GM12878 (cell line): Measurements from ENCODE around the gene KCNJ3. TPM values are rescaled to one million over a fixed set of nuclear protein-coding genes. Genes with fewer than 3 reads are reported as not detected.

Source experiments
- ATAC-seq: fragments of 200-7000 bp; cut with Tn5 transposase; 3 replicates; pipeline ENCODE4 v1.9.1; 2020; ENCODE audit warnings: mild to moderate bottlenecking, moderate library complexity
- BruUV-seq: library from RNA; stranded (reverse); fragments of 400-500 nt; replicated peaks from 2 replicates; lab custom pipeline; 2021; lab: Mats Ljungman, UMichigan
- CTCF ChIA-PET: fragments of 300-600 bp; sonication (Branson Sonifier 250); formaldehyde crosslinking; extraction: SDS; loops from one replicate; lab custom pipeline; 2021; ENCODE audit warnings: inconsistent platforms; lab: Yijun Ruan, JAX
- POLR2A ChIA-PET: fragments of 350-600 bp; formaldehyde crosslinking; extraction: SDS; loops from one replicate; lab custom pipeline; 2021; ENCODE audit warnings: inconsistent platforms; lab: Charles Lee
- RAD21 ChIA-PET: fragments of 300-600 bp; sonication (Branson Sonifier 250); formaldehyde crosslinking; loops from one replicate; lab custom pipeline; 2023; ENCODE audit warnings: antibody characterized with exemption; ENCODE audit not compliant: unreplicated experiment; lab: Charles Lee
- SMC1A ChIA-PET: fragments of 300-600 bp; sonication (Branson Sonifier 250); formaldehyde crosslinking; loops from one replicate; lab custom pipeline; 2023; ENCODE audit not compliant: unreplicated experiment, uncharacterized antibody; lab: Charles Lee
- DNase-seq: peaks from one replicate; pipeline ENCODE4 v3.0.0-alpha.2; 2011; ENCODE audit warnings: low read depth, low spot score
- FAIRE-seq: peaks from 3 replicates; lab custom pipeline; 2011; peaks lifted over from hg19 to GRCh38; lab: Jason Lieb, UNC
- H2AFZ ChIP-seq: 2 replicates; pipeline ENCODE4 v1.6.0; 2011; ENCODE audit warnings: low read depth, low read length, control low read depth; ENCODE audit not compliant: control insufficient read depth
- H3K27ac ChIP-seq: 2 replicates; pipeline ENCODE4 v1.5.1; 2011; ENCODE audit warnings: control low read depth; ENCODE audit not compliant: control insufficient read depth, insufficient read depth
- H3K27me3 ChIP-seq, 2 experiments: replicated peaks in 1 of 2; 2 replicates each; pipeline versions ENCODE4 v1.6.0 to v1.6.1; 2011; ENCODE audit warnings: low read length in 1 of 2; ENCODE audit not compliant: control insufficient read depth in 2 of 2, insufficient read depth in 2 of 2
- H3K36me3 ChIP-seq, 2 experiments: 2 replicates each; pipeline ENCODE4 v1.5.1; 2011; ENCODE audit warnings: low read length in 1 of 2; ENCODE audit not compliant: control insufficient read depth in 2 of 2, insufficient read depth in 2 of 2
- H3K4me1 ChIP-seq: 2 replicates; pipeline ENCODE4 v1.6.1; 2011; ENCODE audit warnings: mild to moderate bottlenecking, low read length, moderate library complexity, mixed read lengths; ENCODE audit not compliant: control insufficient read depth, insufficient read depth
- H3K4me2 ChIP-seq: 2 replicates; pipeline ENCODE4 v1.6.0; 2011; ENCODE audit warnings: control low read depth; ENCODE audit not compliant: control insufficient read depth, insufficient read depth
- H3K4me3 ChIP-seq: fragments of 200-600 bp; sonication (generic); 2 replicates; pipeline ENCODE4 v1.5.1; 2016
- H3K79me2 ChIP-seq: 2 replicates; pipeline ENCODE4 v1.6.0; 2011; ENCODE audit warnings: low read length; ENCODE audit not compliant: control insufficient read depth, insufficient read depth
- H3K9ac ChIP-seq: 2 replicates; pipeline ENCODE4 v1.8.0; 2011; ENCODE audit warnings: low read length, control low read depth, mixed read lengths; ENCODE audit not compliant: control insufficient read depth, insufficient read depth
- H3K9me3 ChIP-seq: replicated peaks from 3 replicates; pipeline ENCODE4 v1.5.1; 2011; ENCODE audit warnings: mild to moderate bottlenecking, low read length; ENCODE audit not compliant: control insufficient read depth, insufficient read depth
- H4K20me1 ChIP-seq: 2 replicates; pipeline ENCODE4 v1.6.0; 2011; ENCODE audit not compliant: control insufficient read depth, insufficient read depth
- HDAC2 ChIP-seq: fragments of 200-600 bp; sonication (generic); IDR thresholded peaks from 2 replicates; pipeline ENCODE4 v1.6.1; 2017
- POLR2AphosphoS5 ChIP-seq: IDR thresholded peaks from 2 replicates; pipeline ENCODE4 v1.6.1; 2011; ENCODE audit warnings: mild to moderate bottlenecking, low read length, inconsistent platforms
- SMARCA5 ChIP-seq: fragments of 450-650 bp; IDR thresholded peaks from 2 replicates; pipeline ENCODE4 v1.6.1; 2017; ENCODE audit warnings: mild to moderate bottlenecking
- WGBS: methylation state at CpG from one replicate; pipeline ENCODE4 v1.1.6; 2016; ENCODE audit warnings: low lambda C conversion rate; ENCODE audit not compliant: insufficient replicate concordance, insufficient coverage; ENCODE audit errors: missing lambda C conversion rate; 5-methylcytosine and 5-hydroxymethylcytosine counted together
- in situ Hi-C: fragments of 300-500 bp; cut with MboI; formaldehyde crosslinking; loops from 9 replicates; pipeline ENCODE4 v1.14.3; 2018; ENCODE audit warnings: mixed read lengths
- intact Hi-C: fragments of 100-400 bp; cut with micrococcal nuclease; formaldehyde crosslinking; loops from one replicate; pipeline ENCODE4 v1.14.2; 2022; ENCODE audit not compliant: unreplicated experiment
- polyA plus RNA-seq, 11 experiments: library from polyadenylated mRNA; depleted of rRNA in 4 of 11; unstranded in 6 of 11; stranded (reverse) in 5 of 11; fragments of >200 nt; fragmentation: Nextera tagmentation in 4 of 11; fragmentation: Illumina TruSeq in 1 of 11; extraction: Ambion mirVana in 4 of 11; extraction: Trizol in 1 of 11; gene quantifications; 1 replicate in 1 of 11; 2 replicates in 10 of 11; pipeline versions ENCODE4 v1.2.1 to v1.2.3, GENCODE V29; 2011 to 2016; ENCODE audit warnings: inconsistent platforms in 2 of 11, missing spikeins in 2 of 11, low read depth in 1 of 11
- total RNA-seq, 4 experiments: library from RNA; depleted of rRNA in 3 of 4; stranded (reverse); fragments of >200 nt in 3 of 4; fragmentation: Illumina TruSeq in 1 of 4; extraction: Trizol in 1 of 4; gene quantifications; 2 replicates each; pipeline versions ENCODE4 v1.2.1 to v1.2.3, GENCODE V29; 2013 to 2021
- TF ChIP-seq, protein P1 (sequence below): fragments of 450-650 bp; formaldehyde crosslinking; IDR thresholded peaks from 2 replicates; pipeline ENCODE4 v1.4.0; 2022; ENCODE audit warnings: mild to moderate bottlenecking, moderate library complexity
- TF ChIP-seq, protein P2 (sequence below): fragments of 450-650 bp; IDR thresholded peaks from 2 replicates; pipeline ENCODE4 v1.6.1; 2018; ENCODE audit warnings: borderline replicate concordance, mild to moderate bottlenecking; ENCODE audit not compliant: partially characterized antibody

The KCNJ3 gene
- total and polyA plus RNA-seq, 10 of the 15 experiments (the other 5 are each of a cell fraction or from before 2014, with no cell fraction given) = 0.01 to 1.1 (median 0.04) TPM; not detected in 6

DNA sequence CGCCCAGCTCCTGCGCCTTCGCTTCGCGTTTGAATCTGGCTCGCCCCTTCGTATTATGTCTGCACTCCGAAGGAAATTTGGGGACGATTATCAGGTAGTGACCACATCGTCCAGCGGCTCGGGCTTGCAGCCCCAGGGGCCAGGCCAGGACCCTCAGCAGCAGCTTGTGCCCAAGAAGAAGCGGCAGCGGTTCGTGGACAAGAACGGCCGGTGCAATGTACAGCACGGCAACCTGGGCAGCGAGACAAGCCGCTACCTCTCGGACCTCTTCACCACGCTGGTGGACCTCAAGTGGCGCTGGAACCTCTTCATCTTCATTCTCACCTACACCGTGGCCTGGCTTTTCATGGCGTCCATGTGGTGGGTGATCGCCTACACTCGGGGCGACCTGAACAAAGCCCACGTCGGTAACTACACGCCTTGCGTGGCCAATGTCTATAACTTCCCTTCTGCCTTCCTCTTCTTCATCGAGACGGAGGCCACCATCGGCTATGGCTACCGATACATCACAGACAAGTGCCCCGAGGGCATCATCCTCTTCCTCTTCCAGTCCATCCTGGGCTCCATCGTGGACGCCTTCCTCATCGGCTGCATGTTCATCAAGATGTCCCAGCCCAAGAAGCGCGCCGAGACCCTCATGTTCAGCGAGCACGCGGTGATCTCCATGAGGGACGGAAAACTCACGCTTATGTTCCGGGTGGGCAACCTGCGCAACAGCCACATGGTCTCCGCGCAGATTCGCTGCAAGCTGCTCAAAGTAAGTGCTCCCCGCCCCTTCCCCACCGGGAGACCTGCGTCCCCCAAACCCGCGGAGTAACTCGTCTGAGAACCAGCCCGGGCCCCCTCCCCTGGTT is 453 bp downstream of the KCNJ3 start:
- no peak for ATAC-seq
- Histone ChIP-seq H4K20me1 (no peaks in the 10 kb centered on the region), H3K79me2 (no peaks in the 10 kb centered on the region), H2AFZ (no peak overlapping the region), H3K4me3 (no peak overlapping the region), H3K27ac (no peak overlapping the region), H3K9me3 (no peaks in the 10 kb centered on the region), H3K36me3 (no peaks in the 10 kb centered on the region)
- ChIA-PET CTCF (no interaction called here), POLR2A (no interaction called here)
- WGBS = 65% methylated on average over 50 of the region's 60 CpGs
- DNase-seq = no peak
- TF ChIP-seq, protein P1, sequence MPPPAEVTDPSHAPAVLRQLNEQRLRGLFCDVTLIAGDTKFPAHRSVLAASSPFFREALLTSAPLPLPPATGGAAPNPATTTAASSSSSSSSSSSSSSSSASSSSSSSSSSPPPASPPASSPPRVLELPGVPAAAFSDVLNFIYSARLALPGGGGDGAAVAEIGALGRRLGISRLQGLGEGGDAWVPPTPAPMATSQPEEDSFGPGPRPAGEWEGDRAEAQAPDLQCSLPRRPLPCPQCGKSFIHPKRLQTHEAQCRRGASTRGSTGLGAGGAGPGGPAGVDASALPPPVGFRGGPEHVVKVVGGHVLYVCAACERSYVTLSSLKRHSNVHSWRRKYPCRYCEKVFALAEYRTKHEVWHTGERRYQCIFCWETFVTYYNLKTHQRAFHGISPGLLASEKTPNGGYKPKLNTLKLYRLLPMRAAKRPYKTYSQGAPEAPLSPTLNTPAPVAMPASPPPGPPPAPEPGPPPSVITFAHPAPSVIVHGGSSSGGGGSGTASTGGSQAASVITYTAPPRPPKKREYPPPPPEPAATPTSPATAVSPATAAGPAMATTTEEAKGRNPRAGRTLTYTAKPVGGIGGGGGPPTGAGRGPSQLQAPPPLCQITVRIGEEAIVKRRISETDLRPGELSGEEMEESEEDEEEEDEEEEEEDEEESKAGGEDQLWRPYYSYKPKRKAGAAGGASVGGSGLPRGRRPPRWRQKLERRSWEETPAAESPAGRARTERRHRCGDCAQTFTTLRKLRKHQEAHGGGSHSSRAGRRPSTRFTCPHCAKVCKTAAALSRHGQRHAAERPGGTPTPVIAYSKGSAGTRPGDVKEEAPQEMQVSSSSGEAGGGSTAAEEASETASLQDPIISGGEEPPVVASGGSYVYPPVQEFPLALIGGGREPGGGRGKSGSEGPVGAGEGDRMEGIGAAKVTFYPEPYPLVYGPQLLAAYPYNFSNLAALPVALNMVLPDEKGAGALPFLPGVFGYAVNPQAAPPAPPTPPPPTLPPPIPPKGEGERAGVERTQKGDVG = no peak
- TF ChIP-seq, protein P2, sequence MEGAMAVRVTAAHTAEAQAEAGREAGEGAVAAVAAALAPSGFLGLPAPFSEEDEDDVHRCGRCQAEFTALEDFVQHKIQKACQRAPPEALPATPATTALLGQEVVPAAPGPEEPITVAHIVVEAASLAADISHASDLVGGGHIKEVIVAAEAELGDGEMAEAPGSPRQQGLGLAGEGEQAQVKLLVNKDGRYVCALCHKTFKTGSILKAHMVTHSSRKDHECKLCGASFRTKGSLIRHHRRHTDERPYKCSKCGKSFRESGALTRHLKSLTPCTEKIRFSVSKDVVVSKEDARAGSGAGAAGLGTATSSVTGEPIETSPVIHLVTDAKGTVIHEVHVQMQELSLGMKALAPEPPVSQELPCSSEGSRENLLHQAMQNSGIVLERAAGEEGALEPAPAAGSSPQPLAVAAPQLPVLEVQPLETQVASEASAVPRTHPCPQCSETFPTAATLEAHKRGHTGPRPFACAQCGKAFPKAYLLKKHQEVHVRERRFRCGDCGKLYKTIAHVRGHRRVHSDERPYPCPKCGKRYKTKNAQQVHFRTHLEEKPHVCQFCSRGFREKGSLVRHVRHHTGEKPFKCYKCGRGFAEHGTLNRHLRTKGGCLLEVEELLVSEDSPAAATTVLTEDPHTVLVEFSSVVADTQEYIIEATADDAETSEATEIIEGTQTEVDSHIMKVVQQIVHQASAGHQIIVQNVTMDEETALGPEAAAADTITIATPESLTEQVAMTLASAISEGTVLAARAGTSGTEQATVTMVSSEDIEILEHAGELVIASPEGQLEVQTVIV = no peak
- TF ChIP-seq SMARCA5 (no peak), HDAC2 (no peak), POLR2AphosphoS5 (no peak)
- TF ChIP-seq, all 136 proteins: peak for 0
- Histone ChIP-seq H3K9ac (no peak overlapping the region), H3K4me1 (no peaks in the 10 kb centered on the region), H3K4me2 (no peak overlapping the region), H3K27me3 (peaks cover 2% of the 10 kb centered on the region in 2 experiments)
- ChIA-PET RAD21 (no interaction called here), SMC1A (no interaction called here)
- intact Hi-C loops = no loop called here
- in situ Hi-C loops = no loop called here
- FAIRE-seq = no peak
- no TSS peak for BruUV-seq
